DND-41 (cell line): ENCODE measurements around the gene RBM47.

Experiments used
- CTCF ChIP-seq: IDR thresholded peaks from 2 replicates; pipeline ENCODE4 v1.5.1; 2012; ENCODE audit warnings: borderline replicate concordance, low read length, moderate library complexity, mild to moderate bottlenecking; ENCODE audit not compliant: poor library complexity, severe bottlenecking; ENCODE audit errors: extremely low read depth
- EZH2 ChIP-seq: IDR thresholded peaks from 3 replicates; pipeline ENCODE4 v1.6.1; 2012; ENCODE audit warnings: borderline replicate concordance, low read depth, mild to moderate bottlenecking, moderate library complexity, low read length, inconsistent platforms; ENCODE audit not compliant: severe bottlenecking

DNA sequence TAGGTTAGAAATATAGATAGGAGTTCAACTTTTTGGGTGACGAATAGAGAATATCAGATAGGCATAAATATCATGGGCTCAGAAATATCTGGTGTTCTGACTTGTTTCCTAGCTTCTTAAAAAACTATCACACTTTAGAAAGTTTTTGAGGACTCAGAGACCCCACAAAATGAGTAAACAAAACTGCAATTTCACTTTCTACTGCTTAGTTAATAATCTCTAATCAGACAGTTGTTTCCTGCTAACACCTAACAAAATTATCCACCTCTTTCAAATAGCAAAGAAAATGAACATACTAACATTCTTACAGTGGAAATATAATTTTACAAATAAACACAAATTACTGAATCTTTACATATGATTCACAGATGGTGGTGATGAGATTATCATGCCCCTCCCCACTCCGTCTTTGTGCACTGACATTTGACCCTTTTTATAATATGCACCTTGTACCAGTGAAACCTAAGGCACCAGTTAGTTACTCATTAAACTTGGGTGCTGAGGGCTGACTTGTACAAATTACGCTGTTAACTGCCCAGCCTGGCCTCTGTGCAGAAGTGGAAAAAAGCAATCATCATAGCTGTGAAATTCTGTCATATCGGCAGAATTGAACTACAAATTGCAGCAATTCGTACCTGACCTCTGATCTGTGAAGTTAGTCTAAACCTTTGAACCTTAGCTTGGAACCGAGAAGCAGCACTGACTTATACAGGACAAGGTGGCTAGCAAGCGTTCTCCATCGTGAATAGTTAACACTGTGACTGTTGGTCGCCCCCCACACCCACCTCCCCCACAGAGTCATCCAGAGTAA is 155.9 kb downstream of the RBM47 start:
- TF ChIP-seq EZH2: no peak
- no peak for TF ChIP-seq CTCF
